Measurements from ENCODE around the gene ARHGEF25. TPM values are rescaled to one million over a fixed set of nuclear protein-coding genes. Genes with fewer than 3 reads are reported as not detected.

Gene ARHGEF25
- total and polyA plus RNA-seq, 2 of the 13 experiments (the other 11 are each of a cell fraction or from before 2014, with no cell fraction given), result 11.5 to 12.5 TPM

GRCh38 chr12:57632958-57633840 is 22.0 kb downstream of the ARHGEF25 start, which contains the start of gene B4GALNT1 (continued):
- TF ChIP-seq ZBTB4 (CRISPR knock-in tag; IDR thresholded peaks at IDR 0.05; ENCODE audit: borderline replicate concordance) (no peak), GABPA (IDR thresholded peaks at IDR 0.05; ENCODE audit: low read depth, low read length) (no peak), GABPA (CRISPR knock-in tag; IDR thresholded peaks at IDR 0.05; ENCODE audit: low read depth) (no peak), ZNF256 (CRISPR knock-in tag; conservative IDR thresholded peaks at IDR 0.05) (no peak), SYNCRIP (IDR thresholded peaks at IDR 0.05; ENCODE audit: insufficient read depth, low read depth, low read length) (no peak), SMC3 (IDR thresholded peaks at IDR 0.05; ENCODE audit: low read length) (peak; percentile 33; the same call in 1 of the 2 replicates), USF2 (IDR thresholded peaks at IDR 0.05; ENCODE audit: low read depth, low read length) (no peak), USF2 (CRISPR knock-in tag; IDR thresholded peaks at IDR 0.05; ENCODE audit: borderline replicate concordance) (no peak), AKAP8 (CRISPR knock-in tag; IDR thresholded peaks at IDR 0.05) (0 out of 2 replicates have a peak, but pooled peaks have one; percentile 27), BRD4 (CRISPR knock-in tag; IDR thresholded peaks at IDR 0.05) (no peak), RARA (CRISPR knock-in tag; IDR thresholded peaks at IDR 0.05) (no peak), SKIL (CRISPR knock-in tag; IDR thresholded peaks at IDR 0.05; ENCODE audit: borderline replicate concordance) (no peak), ZNF546 (CRISPR knock-in tag; conservative IDR thresholded peaks at IDR 0.05) (no peak), TCF7 (IDR thresholded peaks at IDR 0.05; ENCODE audit: low read depth) (no peak), ZSCAN21 (CRISPR knock-in tag; IDR thresholded peaks at IDR 0.05; ENCODE audit: borderline replicate concordance) (peak; percentile 71; the same call in 1 of the 2 replicates), HNRNPK (IDR thresholded peaks at IDR 0.05; ENCODE audit: low read depth, low read length, poor library complexity, severe bottlenecking) (no peak), PRDM10 (CRISPR knock-in tag; IDR thresholded peaks at IDR 0.05; ENCODE audit: low read depth) (no peak)
